AG04450 (cell line): Measurements from ENCODE around the gene KCNE5. TPM values are rescaled to one million over a fixed set of nuclear protein-coding genes. Genes with fewer than 3 reads are reported as not detected.
"Not testable (repeated sequence)": the region's sequence is repeated elsewhere in the genome, so short reads cannot be mapped to it uniquely, and the experiment has no call there.

Experiments used
- CTCF ChIA-PET: fragments of 300-600, 350-600 bp; formaldehyde crosslinking; extraction: SDS; loops from one replicate; lab custom pipeline; 2022; ENCODE audit warnings: antibody characterized with exemption, inconsistent platforms; lab: Charles Lee
- POLR2A ChIA-PET: fragments of 350-600 bp; formaldehyde crosslinking; extraction: SDS; loops from one replicate; lab custom pipeline; 2021; ENCODE audit warnings: antibody characterized with exemption, inconsistent platforms; lab: Yijun Ruan, JAX
- DNase-seq: peaks from one replicate; pipeline ENCODE4 v3.0.0-alpha.2; 2011; ENCODE audit warnings: low read depth, low spot score
- H3K27ac ChIP-seq: one replicate; pipeline ENCODE4 v1.5.1; 2012; ENCODE audit warnings: low read depth, low read length, control low read depth
- H3K27me3 ChIP-seq: one replicate; pipeline ENCODE4 v1.6.0; 2012; ENCODE audit warnings: low read length; ENCODE audit not compliant: control insufficient read depth, insufficient read depth
- H3K4me3 ChIP-seq: 2 replicates; pipeline ENCODE4 v1.5.1; 2011; ENCODE audit warnings: mild to moderate bottlenecking, low read depth, low read length, control low read depth
- H3K9me3 ChIP-seq: 2 replicates; pipeline ENCODE4 v1.5.1; 2012; ENCODE audit warnings: low read length; ENCODE audit not compliant: control insufficient read depth, insufficient read depth
- polyA plus RNA-seq: library from polyadenylated mRNA; depleted of rRNA; stranded (reverse); fragments of >200 nt; gene quantifications from 2 replicates; pipeline ENCODE4 v1.2.3, GENCODE V29; 2011
- TF ChIP-seq, protein P1 (sequence below): IDR thresholded peaks from 2 replicates; pipeline ENCODE4 v1.5.1; 2011; ENCODE audit warnings: low read depth, low read length, control low read depth, inconsistent platforms

The KCNE5 gene
- polyA plus RNA-seq, 1 experiment = 0.29 TPM

DNA sequence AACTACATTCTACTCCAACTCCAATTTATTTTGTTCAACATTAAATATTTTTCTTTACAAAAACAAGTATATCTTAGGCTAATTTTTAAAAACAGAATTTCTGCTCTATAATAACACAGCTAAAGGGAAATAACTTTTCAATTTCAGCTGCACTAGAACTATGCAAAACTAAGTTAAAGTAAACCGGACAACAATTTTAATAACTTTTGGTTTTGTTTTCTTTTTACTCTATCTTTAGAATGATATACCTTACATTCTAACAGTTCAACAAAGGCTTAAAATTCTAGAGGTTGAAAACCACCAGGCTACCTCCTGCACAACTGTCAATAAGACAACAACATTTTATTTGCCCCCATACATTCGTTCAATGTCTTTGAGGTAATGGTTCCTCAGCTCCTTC, 18.7 kb upstream of the KCNE5 start:
- H3K9me3 ChIP-seq = no peaks in the 10 kb centered on the region
- ChIA-PET POLR2A (no interaction called here), CTCF (interaction anchor here (0.7 to 1.5 kb wide), 3 partner anchors 245 to 692 kb away, joined by 3 to 5 read pairs (median 3); no protein-coding TSS in a partner anchor)
- no peak overlapping the region for H3K27ac ChIP-seq
- H3K27me3 ChIP-seq = no peaks in the 10 kb centered on the region
- H3K4me3 ChIP-seq = no peak overlapping the region
- TF ChIP-seq, protein P1, sequence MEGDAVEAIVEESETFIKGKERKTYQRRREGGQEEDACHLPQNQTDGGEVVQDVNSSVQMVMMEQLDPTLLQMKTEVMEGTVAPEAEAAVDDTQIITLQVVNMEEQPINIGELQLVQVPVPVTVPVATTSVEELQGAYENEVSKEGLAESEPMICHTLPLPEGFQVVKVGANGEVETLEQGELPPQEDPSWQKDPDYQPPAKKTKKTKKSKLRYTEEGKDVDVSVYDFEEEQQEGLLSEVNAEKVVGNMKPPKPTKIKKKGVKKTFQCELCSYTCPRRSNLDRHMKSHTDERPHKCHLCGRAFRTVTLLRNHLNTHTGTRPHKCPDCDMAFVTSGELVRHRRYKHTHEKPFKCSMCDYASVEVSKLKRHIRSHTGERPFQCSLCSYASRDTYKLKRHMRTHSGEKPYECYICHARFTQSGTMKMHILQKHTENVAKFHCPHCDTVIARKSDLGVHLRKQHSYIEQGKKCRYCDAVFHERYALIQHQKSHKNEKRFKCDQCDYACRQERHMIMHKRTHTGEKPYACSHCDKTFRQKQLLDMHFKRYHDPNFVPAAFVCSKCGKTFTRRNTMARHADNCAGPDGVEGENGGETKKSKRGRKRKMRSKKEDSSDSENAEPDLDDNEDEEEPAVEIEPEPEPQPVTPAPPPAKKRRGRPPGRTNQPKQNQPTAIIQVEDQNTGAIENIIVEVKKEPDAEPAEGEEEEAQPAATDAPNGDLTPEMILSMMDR = no peak
- no peak for DNase-seq

DNA sequence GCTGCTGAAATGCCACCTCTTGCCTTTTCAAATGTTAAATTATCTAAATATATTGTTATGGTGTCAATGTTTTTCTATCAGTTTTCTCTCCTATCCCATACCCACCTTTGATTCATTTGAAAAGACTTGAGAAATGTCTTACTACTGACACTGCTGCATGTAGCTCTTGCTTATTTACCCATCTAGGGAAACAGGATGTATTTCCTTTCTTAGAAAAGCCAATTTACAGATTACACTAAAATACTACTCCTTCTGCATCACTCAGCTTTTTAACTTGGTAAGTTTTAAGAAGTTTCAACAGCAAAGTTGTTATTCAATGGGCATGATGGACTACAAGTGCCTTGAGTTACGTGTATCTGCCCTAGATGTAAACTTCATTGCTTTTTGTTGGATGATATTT, 13.2 kb upstream of the KCNE5 start:
- H3K27me3 ChIP-seq = no peaks in the 10 kb centered on the region
- CTCF ChIA-PET = interaction anchor here (0.7 kb wide), 1 partner anchor 309 kb away, joined by 4 read pairs; no protein-coding TSS in a partner anchor
- H3K9me3 ChIP-seq = no peaks in the 10 kb centered on the region
- POLR2A ChIA-PET = no interaction called here
- H3K27ac ChIP-seq = no peak overlapping the region
- TF ChIP-seq, protein P1 = no peak
- H3K4me3 ChIP-seq = no peak overlapping the region
- DNase-seq = no peak

DNA sequence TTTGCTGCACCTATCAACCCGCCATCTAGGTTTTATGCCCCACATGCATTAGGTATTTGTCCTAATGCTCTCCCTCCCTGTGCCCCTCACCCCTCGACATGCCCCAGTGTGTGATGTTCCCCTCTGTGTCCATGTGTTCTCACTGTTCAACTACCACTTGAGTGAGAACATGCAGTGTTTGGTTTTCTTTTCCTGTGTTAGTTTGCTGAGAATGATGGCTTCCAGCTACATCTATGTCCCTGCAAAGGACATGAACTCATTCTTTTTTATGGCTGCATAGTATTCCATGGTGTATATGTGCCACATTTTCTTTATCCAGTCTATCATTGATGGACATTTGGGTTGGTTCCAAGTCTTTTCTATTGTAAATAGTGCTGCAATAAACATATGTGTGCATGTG, 12.5 kb upstream of the KCNE5 start:
- DNase-seq, H3K27me3 ChIP-seq, H3K9me3 ChIP-seq, H3K4me3 ChIP-seq, H3K27ac ChIP-seq, POLR2A ChIA-PET: not testable (repeated sequence)
- CTCF ChIA-PET = interaction anchor here (1.1 kb wide), 1 partner anchor 11 kb away, joined by 4 read pairs; no protein-coding TSS in a partner anchor

DNA sequence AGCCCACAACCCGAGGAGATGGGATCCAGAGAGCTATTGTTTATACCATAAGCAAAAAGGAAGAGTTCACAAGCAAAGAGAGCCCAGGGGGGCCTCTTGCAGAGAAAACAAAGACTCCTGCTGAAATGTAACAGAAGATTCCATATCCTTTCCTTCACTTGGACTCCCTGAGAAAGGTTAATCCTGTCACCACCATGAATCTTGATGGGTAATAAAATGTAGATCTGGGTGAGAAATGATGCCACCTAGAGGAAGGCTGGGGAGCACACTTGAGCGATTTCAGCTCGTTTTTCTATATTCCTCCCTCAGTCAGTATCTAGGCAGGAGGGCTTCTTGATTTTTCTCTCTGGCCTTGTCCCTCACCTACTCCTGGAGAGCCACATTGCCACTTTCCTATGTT, 10.2 kb upstream of the KCNE5 start:
- Histone ChIP-seq H3K9me3 (no peaks in the 10 kb centered on the region), H3K4me3 (no peak overlapping the region), H3K27me3 (no peaks in the 10 kb centered on the region), H3K27ac (no peak overlapping the region)
- ChIA-PET POLR2A (no interaction called here), CTCF (interaction anchor here (0.8 to 5.1 kb wide), 6 partner anchors 18 to 256 kb away, joined by 3 to 43 read pairs (median 4); no protein-coding TSS in a partner anchor)
- TF ChIP-seq, protein P1 = peak; percentile 48
- no peak for DNase-seq

DNA sequence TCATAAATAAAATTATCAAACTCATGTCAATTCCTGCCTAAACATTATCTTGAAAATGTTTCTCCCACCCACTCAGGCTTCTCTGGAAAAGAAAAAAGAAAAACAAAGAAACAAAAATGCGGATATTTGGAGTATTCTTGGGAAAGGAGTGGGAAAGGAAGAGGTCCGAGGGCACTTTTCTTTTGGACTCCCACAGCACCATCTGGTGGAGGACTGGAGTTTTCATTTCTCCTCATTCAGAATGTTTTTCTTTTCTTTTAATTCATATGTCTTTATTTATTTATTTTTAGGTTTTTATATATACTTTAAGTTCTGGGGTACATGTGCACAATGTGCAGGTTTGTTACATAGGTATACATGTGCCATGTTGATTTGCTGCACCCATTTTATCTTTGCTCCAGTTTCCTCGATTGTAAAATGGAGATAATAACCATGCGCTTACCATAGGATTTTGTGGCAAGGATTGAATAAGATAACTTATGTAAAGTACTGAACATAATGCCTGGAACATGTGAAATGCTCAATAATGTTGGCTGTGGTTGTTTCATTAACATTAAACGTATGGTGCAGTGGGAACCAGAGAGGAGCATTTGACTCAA, 8.0 kb upstream of the KCNE5 start:
- H3K27ac ChIP-seq = no peak overlapping the region
- ChIA-PET CTCF (interaction anchor here (0.6 to 5.1 kb wide), 7 partner anchors 8 to 258 kb away, joined by 3 to 43 read pairs (median 4); partner anchors contain the start of gene KCNE5), POLR2A (no interaction called here)
- H3K27me3 ChIP-seq = no peaks in the 10 kb centered on the region
- H3K4me3 ChIP-seq = no peak overlapping the region
- H3K9me3 ChIP-seq = no peaks in the 10 kb centered on the region
- no peak for DNase-seq
- TF ChIP-seq, protein P1 = peak; percentile 49
